Activated naive CD8-positive, alpha-beta T cell treated with anti-CD3 and anti-CD28 coated beads for 36 hours (primary cell): ENCODE measurements around the gene PRSS33. TPM values are rescaled to one million over a fixed set of nuclear protein-coding genes. Genes with fewer than 3 reads are reported as not detected.

Experiments used
- DNase-seq: peaks from one replicate; pipeline ENCODE4 v3.0.0; 2021
- H3K27ac Mint-ChIP-seq: one replicate; pipeline ENCODE4 v1.8.0; 2022; ENCODE audit warnings: mild to moderate bottlenecking, moderate library complexity, mixed read lengths
- H3K27me3 Mint-ChIP-seq: one replicate; pipeline ENCODE4 v1.8.0; 2022; ENCODE audit warnings: mild to moderate bottlenecking, mixed read lengths
- H3K36me3 Mint-ChIP-seq: one replicate; pipeline ENCODE4 v1.8.0; 2021; ENCODE audit warnings: mild to moderate bottlenecking, mixed read lengths
- H3K4me1 Mint-ChIP-seq: one replicate; pipeline ENCODE4 v1.8.0; 2021; ENCODE audit warnings: mixed read lengths
- H3K4me3 Mint-ChIP-seq: one replicate; pipeline ENCODE4 v1.8.0; 2022; ENCODE audit warnings: mild to moderate bottlenecking, moderate library complexity, mixed read lengths
- H3K9me3 Mint-ChIP-seq: one replicate; pipeline ENCODE4 v1.8.0; 2022; ENCODE audit warnings: mixed read lengths
- total RNA-seq, 2 experiments: library from RNA; stranded (reverse); gene quantifications; one replicate each; pipeline ENCODE4 v1.2.3, GENCODE V29; 2021

Gene PRSS33
- total RNA-seq, 2 experiments from 2014 or later: 0.40 to 0.54 TPM

DNA sequence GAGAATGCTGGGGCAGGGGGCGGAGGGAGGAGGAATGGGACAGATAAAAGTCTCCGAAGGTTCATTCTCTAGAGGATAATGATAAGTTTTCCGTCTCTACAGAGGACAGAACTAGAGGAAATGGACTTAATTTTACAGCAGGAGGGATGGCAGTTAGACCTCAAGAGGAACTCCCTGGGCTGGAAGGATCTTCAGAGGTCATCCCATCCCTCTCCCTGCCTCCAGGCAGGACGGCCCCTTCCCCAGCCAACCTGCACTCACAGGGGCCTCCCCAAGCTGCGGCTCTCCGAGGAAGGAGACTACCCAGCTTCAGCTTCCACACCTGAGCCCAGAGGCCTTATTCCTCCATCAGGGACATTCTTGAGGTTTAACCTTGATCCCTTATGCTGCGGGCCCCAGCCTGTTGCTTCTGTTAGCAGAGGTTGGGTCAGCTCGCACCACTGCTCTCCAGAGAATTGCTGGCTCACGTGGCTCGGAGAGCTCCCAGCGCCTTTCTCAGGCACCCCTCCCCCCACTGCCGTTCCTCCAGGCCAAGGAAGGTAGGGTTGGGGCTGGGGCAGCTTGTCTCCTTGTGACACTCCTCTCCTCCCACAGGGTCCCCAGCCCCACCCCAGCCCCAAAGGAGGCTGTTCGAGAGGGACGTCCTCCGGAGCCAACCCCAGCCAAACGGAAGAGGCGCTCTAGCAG lies 18.8 kb downstream of the PRSS33 start:
- DNase-seq: no peak
- no peaks in the 10 kb centered on the region for H3K27me3 Mint-ChIP-seq
- H3K36me3 Mint-ChIP-seq: peaks cover 44% of the 10 kb centered on the region
- peaks cover 8% of the 10 kb centered on the region for H3K4me1 Mint-ChIP-seq
- H3K27ac Mint-ChIP-seq: no peak overlapping the region
- H3K4me3 Mint-ChIP-seq: no peak overlapping the region
- no peaks in the 10 kb centered on the region for H3K9me3 Mint-ChIP-seq

DNA sequence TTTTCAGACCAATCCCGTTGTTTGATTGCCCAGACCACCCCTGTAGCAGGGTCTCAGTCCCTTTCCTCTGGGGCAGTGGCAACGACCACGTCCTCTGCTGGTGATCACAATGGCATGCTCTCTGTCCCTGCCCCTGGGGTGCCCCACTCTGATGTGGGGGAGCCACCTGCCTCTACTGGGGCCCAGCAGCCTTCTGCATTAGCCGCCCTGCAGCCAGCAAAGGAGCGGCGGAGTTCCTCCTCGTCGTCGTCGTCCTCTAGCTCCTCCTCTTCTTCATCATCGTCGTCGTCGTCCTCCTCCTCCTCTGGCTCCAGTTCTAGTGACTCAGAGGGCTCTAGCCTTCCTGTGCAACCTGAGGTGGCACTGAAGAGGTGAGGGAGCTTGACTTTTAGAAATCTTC lies 19.5 kb downstream of the PRSS33 start:
- Mint-ChIP-seq H3K4me1 (peaks cover 8% of the 10 kb centered on the region), H3K4me3 (no peak overlapping the region), H3K27me3 (no peaks in the 10 kb centered on the region), H3K9me3 (no peaks in the 10 kb centered on the region), H3K27ac (no peak overlapping the region), H3K36me3 (peaks cover 50% of the 10 kb centered on the region)
- no peak for DNase-seq

DNA sequence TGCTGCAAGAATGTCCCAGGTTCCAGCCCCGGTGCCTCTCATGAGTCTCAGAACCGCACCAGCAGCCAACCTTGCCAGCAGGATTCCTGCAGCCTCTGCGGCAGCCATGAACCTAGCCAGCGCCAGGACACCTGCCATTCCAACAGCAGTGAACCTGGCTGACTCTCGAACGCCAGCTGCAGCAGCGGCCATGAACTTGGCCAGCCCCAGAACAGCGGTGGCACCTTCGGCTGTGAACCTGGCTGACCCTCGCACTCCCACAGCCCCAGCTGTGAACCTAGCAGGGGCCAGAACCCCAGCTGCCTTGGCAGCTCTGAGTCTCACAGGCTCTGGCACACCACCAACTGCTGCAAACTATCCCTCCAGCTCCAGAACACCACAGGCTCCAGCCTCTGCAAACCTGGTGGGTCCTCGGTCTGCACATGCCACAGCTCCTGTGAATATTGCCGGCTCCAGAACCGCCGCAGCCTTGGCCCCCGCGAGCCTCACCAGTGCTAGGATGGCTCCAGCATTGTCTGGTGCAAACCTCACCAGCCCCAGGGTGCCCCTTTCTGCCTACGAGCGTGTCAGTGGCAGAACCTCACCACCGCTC lies 20.1 kb downstream of the PRSS33 start:
- no peak overlapping the region for H3K4me3 Mint-ChIP-seq
- no peak overlapping the region for H3K27ac Mint-ChIP-seq
- H3K9me3 Mint-ChIP-seq: no peaks in the 10 kb centered on the region
- no peak for DNase-seq
- no peaks in the 10 kb centered on the region for H3K27me3 Mint-ChIP-seq
- H3K4me1 Mint-ChIP-seq: peaks cover 7% of the 10 kb centered on the region
- peaks cover 53% of the 10 kb centered on the region for H3K36me3 Mint-ChIP-seq

DNA sequence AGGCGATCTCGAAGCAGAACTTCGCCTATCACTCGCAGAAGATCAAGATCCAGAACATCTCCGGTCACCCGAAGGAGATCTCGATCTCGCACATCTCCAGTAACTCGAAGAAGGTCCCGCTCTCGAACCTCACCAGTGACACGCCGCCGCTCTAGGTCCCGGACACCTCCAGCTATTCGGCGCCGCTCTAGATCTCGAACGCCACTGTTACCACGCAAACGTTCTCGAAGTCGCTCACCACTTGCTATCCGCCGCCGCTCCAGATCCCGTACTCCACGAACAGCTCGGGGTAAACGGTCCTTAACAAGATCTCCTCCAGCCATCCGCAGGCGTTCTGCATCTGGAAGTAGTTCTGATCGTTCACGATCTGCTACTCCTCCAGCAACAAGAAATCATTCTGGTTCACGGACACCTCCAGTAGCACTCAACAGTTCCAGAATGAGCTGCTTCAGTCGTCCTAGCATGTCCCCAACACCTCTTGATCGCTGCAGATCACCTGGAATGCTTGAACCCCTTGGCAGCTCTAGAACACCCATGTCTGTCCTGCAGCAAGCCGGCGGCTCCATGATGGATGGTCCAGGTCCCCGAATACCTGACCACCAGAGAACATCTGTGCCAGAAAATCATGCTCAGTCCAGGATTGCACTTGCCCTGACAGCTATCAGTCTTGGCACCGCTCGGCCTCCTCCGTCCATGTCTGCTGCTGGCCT lies 20.8 kb downstream of the PRSS33 start:
- Mint-ChIP-seq H3K9me3 (no peaks in the 10 kb centered on the region), H3K36me3 (peaks cover 57% of the 10 kb centered on the region), H3K27ac (peak overlapping the region; percentile 26), H3K4me1 (peaks cover 5% of the 10 kb centered on the region), H3K27me3 (no peaks in the 10 kb centered on the region), H3K4me3 (no peak overlapping the region)
- no peak for DNase-seq

DNA sequence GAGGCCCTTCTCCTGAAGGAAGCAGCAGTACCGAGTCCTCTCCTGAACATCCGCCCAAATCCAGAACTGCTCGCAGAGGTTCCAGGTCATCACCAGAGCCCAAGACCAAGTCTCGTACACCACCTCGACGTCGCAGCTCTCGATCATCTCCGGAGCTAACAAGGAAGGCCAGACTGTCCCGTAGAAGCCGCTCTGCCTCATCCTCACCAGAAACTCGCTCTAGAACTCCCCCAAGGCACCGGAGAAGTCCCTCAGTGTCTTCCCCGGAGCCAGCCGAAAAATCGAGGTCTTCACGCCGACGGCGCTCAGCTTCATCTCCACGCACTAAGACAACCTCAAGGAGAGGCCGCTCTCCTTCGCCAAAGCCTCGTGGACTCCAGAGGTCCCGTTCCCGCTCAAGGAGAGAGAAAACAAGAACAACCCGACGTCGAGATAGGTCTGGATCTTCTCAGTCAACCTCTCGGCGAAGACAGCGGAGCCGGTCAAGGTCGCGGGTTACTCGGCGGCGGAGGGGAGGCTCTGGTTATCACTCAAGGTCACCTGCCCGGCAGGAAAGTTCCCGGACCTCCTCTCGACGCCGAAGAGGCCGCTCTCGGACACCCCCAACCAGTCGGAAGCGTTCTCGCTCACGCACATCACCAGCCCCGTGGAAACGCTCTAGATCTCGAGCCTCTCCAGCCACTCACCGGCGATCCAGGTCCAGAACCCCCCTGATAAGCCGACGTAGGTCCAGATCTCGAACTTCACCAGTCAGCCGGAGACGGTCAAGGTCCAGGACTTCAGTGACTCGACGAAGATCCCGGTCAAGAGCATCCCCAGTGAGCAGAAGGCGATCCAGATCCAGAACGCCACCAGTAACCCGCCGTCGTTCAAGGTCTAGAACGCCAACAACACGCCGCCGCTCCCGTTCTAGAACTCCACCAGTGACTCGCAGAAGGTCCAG lies 21.6 kb downstream of the PRSS33 start:
- H3K36me3 Mint-ChIP-seq: peaks cover 66% of the 10 kb centered on the region

DNA sequence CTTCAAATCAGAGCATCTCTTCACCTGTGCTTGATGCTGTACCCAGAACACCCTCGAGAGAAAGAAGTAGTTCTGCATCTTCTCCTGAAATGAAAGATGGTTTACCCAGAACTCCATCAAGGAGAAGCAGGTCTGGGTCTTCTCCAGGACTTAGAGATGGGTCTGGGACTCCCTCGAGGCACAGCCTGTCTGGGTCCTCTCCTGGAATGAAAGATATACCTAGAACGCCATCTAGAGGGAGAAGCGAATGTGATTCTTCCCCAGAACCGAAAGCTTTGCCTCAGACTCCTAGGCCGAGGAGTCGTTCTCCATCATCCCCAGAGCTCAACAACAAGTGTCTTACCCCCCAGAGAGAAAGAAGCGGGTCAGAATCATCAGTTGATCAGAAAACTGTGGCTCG lies 22.6 kb downstream of the PRSS33 start:
- DNase-seq: no peak
- peaks cover 71% of the 10 kb centered on the region for H3K36me3 Mint-ChIP-seq
- H3K27me3 Mint-ChIP-seq: no peaks in the 10 kb centered on the region
- H3K4me3 Mint-ChIP-seq: no peak overlapping the region
- no peaks in the 10 kb centered on the region for H3K9me3 Mint-ChIP-seq
- H3K27ac Mint-ChIP-seq: peak overlapping the region; percentile 32
- H3K4me1 Mint-ChIP-seq: peaks cover 11% of the 10 kb centered on the region

More for the DNA sequence above, 21.6 kb downstream of the PRSS33 start:
- no peak for DNase-seq
- H3K9me3 Mint-ChIP-seq: no peaks in the 10 kb centered on the region
- peak overlapping the region; percentile 54 for H3K27ac Mint-ChIP-seq
- H3K4me1 Mint-ChIP-seq: peaks cover 5% of the 10 kb centered on the region
- no peak overlapping the region for H3K4me3 Mint-ChIP-seq
- no peaks in the 10 kb centered on the region for H3K27me3 Mint-ChIP-seq

DNA sequence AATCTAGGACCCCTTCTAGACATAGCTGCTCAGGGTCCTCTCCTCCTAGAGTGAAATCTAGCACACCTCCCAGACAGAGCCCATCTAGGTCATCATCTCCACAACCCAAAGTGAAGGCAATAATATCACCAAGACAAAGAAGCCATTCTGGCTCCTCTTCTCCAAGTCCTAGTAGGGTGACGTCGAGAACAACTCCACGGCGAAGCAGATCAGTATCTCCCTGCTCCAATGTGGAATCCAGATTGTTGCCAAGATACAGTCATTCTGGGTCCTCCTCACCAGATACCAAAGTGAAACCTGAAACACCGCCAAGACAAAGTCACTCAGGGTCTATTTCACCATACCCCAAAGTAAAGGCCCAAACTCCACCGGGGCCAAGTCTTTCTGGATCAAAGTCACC lies 24.2 kb downstream of the PRSS33 start:
- no peaks in the 10 kb centered on the region for H3K27me3 Mint-ChIP-seq
- no peaks in the 10 kb centered on the region for H3K9me3 Mint-ChIP-seq
- H3K4me1 Mint-ChIP-seq: peaks cover 21% of the 10 kb centered on the region
- H3K27ac Mint-ChIP-seq: peak overlapping the region; percentile 19
- H3K4me3 Mint-ChIP-seq: no peak overlapping the region
- H3K36me3 Mint-ChIP-seq: peaks cover 79% of the 10 kb centered on the region
- no peak for DNase-seq

DNA sequence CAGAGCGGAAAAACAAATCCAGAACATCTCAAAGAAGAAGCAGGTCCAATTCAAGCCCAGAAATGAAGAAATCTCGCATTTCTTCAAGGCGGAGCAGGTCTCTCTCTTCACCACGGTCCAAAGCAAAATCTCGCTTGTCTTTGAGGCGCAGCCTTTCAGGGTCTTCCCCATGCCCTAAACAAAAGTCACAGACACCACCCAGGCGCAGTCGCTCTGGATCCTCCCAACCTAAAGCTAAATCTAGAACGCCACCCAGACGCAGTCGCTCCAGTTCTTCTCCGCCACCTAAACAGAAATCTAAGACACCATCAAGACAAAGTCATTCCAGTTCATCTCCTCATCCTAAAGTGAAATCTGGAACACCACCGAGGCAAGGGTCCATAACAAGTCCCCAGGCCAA lies 24.6 kb downstream of the PRSS33 start:
- peaks cover 19% of the 10 kb centered on the region for H3K4me1 Mint-ChIP-seq
- no peaks in the 10 kb centered on the region for H3K27me3 Mint-ChIP-seq
- H3K9me3 Mint-ChIP-seq: no peaks in the 10 kb centered on the region
- no peak overlapping the region for H3K4me3 Mint-ChIP-seq
- no peak for DNase-seq
- H3K27ac Mint-ChIP-seq: peak overlapping the region; percentile 49
- peaks cover 79% of the 10 kb centered on the region for H3K36me3 Mint-ChIP-seq

DNA sequence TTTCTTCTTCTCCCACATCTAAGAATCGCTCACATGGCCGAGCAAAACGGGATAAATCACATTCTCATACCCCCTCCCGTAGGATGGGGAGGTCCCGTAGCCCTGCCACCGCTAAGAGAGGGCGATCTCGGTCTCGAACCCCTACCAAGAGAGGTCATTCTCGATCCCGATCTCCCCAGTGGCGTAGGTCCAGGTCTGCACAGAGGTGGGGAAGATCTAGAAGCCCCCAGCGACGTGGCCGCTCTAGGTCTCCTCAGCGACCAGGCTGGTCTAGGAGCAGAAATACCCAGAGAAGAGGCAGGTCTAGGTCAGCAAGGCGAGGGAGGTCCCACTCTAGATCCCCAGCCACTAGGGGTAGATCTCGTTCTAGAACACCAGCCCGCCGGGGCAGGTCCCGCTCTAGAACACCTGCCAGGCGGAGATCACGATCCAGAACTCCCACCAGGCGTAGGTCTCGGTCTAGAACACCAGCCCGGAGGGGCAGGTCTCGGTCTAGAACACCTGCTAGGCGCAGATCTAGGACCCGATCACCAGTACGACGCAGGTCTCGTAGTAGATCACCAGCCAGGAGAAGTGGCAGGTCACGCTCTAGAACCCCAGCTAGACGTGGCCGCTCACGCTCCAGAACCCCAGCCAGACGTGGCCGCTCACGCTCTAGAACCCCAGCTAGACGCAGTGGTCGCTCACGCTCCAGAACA lies 25.3 kb downstream of the PRSS33 start:
- no peak for DNase-seq
- Mint-ChIP-seq H3K9me3 (no peaks in the 10 kb centered on the region), H3K36me3 (peaks cover 82% of the 10 kb centered on the region), H3K27me3 (no peaks in the 10 kb centered on the region), H3K4me3 (no peak overlapping the region), H3K4me1 (peaks cover 23% of the 10 kb centered on the region), H3K27ac (peak overlapping the region; percentile 49)

DNA sequence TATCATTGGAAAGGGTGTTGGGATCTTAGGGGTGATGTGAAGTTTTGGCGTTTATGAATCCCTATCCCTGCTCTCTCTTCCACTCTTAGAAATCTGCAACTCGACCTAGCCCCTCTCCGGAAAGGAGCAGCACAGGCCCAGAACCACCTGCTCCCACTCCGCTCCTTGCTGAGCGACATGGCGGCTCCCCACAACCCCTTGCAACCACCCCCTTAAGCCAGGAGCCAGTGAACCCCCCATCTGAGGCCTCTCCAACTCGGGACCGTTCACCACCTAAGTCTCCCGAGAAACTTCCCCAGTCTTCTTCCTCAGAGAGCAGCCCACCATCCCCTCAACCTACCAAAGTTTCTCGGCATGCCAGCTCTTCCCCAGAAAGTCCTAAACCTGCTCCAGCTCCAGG lies 25.9 kb downstream of the PRSS33 start:
- Mint-ChIP-seq H3K9me3 (no peaks in the 10 kb centered on the region), H3K27ac (peak overlapping the region; percentile 17), H3K36me3 (peaks cover 85% of the 10 kb centered on the region), H3K4me3 (no peak overlapping the region), H3K4me1 (peaks cover 29% of the 10 kb centered on the region), H3K27me3 (no peaks in the 10 kb centered on the region)
- no peak for DNase-seq

DNA sequence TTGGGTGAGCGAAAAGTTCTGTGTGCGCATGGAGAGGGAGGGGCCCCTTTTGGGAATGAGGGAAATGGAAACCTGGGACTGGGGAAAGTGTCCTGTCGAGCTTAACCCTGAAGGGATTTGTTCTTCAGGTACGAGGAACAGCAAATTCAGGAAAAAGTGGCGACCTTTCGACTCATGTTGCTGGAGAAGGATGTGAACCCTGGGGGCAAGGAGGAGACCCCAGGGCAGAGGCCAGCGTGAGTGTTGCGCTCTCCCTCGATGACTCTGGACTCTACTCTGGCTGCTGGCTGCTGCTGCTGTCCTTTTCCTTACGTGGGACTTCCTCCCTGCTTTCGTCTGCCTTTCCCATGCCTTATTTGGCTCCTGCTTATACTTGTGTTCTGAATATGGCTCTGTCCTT lies 30.0 kb downstream of the PRSS33 start:
- Mint-ChIP-seq H3K4me1 (peaks cover 52% of the 10 kb centered on the region), H3K27me3 (no peaks in the 10 kb centered on the region), H3K36me3 (peaks cover 83% of the 10 kb centered on the region), H3K4me3 (no peak overlapping the region), H3K9me3 (no peaks in the 10 kb centered on the region), H3K27ac (peak overlapping the region; percentile 54)
- DNase-seq: no peak

DNA sequence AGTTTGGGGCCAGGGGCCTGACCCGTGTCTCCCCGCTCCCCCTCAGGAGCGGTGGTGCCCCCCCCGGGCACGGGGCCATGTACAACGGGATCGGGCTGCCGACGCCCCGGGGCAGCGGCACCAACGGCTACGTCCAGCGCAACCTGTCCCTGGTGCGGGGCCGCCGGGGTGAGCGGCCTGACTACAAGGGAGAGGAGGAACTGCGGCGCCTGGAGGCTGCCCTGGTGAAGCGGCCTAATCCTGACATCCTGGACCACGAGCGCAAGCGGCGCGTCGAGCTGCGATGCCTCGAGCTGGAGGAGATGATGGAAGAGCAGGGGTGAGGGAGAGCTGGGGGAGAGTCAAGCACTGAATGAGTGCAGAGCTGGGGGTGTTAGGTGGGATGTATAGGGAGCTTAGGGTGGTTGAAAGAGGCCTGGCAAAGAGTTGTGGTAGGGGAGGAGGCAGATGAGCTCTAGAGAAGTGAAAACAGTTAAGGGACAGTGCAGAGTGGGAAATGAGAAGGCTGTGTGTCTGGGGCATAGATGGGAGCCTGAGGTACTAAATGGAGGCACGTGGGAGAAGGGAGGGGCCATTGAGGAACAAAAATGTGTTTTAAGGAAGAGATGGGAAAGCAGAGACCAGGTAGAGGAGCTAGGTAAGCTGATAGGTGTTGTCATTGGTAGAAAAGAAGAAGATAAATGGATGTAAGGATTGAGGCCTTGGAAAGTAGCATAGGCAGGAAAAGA lies 30.9 kb downstream of the PRSS33 start:
- peaks cover 53% of the 10 kb centered on the region for H3K4me1 Mint-ChIP-seq
- peak overlapping the region; percentile 54 for H3K27ac Mint-ChIP-seq
- H3K27me3 Mint-ChIP-seq: no peaks in the 10 kb centered on the region
- peak overlapping the region; percentile 29 for H3K4me3 Mint-ChIP-seq
- peaks cover 80% of the 10 kb centered on the region for H3K36me3 Mint-ChIP-seq
- H3K9me3 Mint-ChIP-seq: no peaks in the 10 kb centered on the region
- DNase-seq: no peak

DNA sequence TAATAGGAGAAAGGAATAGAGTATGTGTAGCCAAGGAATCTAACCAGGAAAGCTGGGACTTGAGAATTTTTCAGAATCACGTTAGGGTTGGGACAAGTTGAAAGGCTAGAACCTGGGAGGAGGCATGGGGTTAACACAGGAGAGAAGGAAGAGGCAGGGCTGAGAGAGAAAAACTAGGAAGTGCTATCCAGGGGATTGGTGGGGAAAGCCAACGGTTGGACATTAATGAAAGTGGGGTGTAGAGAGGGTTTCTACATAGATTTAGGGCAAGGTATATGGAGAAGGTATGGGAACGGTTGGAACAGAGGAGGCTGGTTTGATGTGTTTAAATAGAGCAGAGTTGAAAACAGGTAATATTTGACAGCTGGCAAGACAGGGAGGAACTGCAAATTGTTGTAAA lies 32.2 kb downstream of the PRSS33 start:
- Mint-ChIP-seq H3K27ac (peak overlapping the region; percentile 81), H3K9me3 (peaks cover 3% of the 10 kb centered on the region), H3K4me3 (peak overlapping the region; percentile 94), H3K36me3 (peaks cover 78% of the 10 kb centered on the region), H3K27me3 (no peaks in the 10 kb centered on the region), H3K4me1 (peaks cover 59% of the 10 kb centered on the region)
- no peak for DNase-seq

DNA sequence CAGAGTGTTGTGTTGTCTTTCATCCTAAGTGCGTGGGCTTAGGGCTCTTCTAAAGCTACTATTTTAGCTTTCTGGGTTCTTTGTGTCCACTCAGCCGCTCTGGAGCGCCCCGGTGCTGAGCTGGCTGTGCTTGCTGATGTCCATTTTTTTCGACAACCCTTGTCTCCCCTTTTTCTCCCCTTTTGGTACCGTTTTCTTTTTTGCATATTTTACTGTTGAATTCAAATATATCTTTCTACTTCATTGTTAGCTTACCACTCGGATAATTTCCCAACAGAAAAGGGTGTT lies 33.7 kb downstream of the PRSS33 start:
- H3K9me3 Mint-ChIP-seq: peaks cover 3% of the 10 kb centered on the region
- H3K36me3 Mint-ChIP-seq: peaks cover 68% of the 10 kb centered on the region
- H3K4me1 Mint-ChIP-seq: peaks cover 52% of the 10 kb centered on the region
- DNase-seq: no peak
- no peaks in the 10 kb centered on the region for H3K27me3 Mint-ChIP-seq
- peak overlapping the region; percentile 94 for H3K27ac Mint-ChIP-seq
- peak overlapping the region; percentile 94 for H3K4me3 Mint-ChIP-seq
